Activated naive CD4-positive, alpha-beta T cell treated with anti-CD3 and anti-CD28 coated beads, Interleukin-2, amount 50 U/mL, for 72 hours (primary cell): Measurements from ENCODE around the gene DHFR2. TPM values are rescaled to one million over a fixed set of nuclear protein-coding genes. Genes with fewer than 3 reads are reported as not detected.

Experiments used
- ATAC-seq, 2 donors: fragments of 150-1000 bp; cut with Tn5 transposase; 2 replicates each; pipeline ENCODE4 v1.10.0; 2021; ENCODE audit warnings: mild to moderate bottlenecking in 2 of 2, moderate library complexity in 2 of 2
- DNase-seq, 2 donors: peaks; one replicate each; pipeline ENCODE4 v3.0.0; 2021 to 2022; ENCODE audit warnings: low spot score in 2 of 2
- H3K27ac Mint-ChIP-seq, 2 donors: one replicate each; pipeline ENCODE4 v1.8.0; 2022; ENCODE audit warnings: mild to moderate bottlenecking in 2 of 2, mixed read lengths in 2 of 2
- H3K36me3 Mint-ChIP-seq, 2 donors: one replicate each; pipeline ENCODE4 v1.8.0; 2022; ENCODE audit warnings: mixed read lengths in 2 of 2
- H3K9me3 Mint-ChIP-seq, 2 donors: one replicate each; pipeline ENCODE4 v1.8.0; 2022; ENCODE audit warnings: mixed read lengths in 2 of 2
- total RNA-seq, 2 donors: library from RNA; stranded (reverse); gene quantifications; one replicate each; pipeline ENCODE4 v1.2.3, GENCODE V29; 2022

The DHFR2 gene
- total RNA-seq, 2 donors from 2014 or later = 2.3 to 6.7 TPM

DNA sequence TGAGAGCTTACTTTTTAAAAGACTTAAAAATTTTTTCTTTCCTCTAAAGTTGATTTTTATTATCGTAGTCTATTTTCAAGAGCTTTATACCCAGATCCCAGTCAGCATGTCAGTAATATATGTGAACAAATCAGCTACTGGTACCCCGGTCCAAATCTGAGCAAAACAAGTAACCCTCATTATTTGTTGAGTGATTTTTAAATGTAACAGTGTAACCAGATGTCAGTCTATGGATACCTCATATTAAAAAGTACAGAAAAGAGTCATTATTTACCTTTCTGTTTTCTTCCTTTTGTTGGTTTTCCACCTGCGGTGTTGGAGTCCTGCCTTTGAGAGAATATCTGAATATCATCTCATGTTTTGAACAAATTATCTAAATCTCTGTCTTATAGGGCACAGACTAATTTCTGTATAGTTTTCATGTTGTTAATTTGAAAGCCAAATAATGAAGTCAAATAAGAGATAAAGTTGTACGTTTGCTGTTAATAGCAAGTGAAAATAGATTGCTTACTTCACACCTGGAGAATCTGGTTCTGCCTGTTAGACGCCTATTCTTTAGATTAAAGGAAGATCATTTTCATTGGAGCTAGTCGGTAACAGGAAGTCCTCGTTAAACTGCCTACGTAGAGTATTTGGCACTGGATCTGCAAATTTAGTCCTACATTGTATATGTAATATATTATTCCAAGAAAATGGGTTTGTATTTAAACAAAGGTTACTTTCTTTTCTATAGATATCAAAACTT, 34.5 kb downstream of the DHFR2 start, which contains the start of gene STX19:
Gene STX19, minus strand, starts transcription at position 505 of the 745 bp plus-strand sequence. CDS start 13,328 bp downstream, outside the sequence.
- Mint-ChIP-seq H3K36me3 (no peaks in the 10 kb centered on the region), H3K9me3 (no peaks in the 10 kb centered on the region), H3K27ac (no peak within 1 kb of the TSS)
- no peak for ATAC-seq
- DNase-seq = no peak

GRCh38 chr3:94026623-94027022, 36.1 kb downstream of the DHFR2 start:
- Mint-ChIP-seq H3K27ac (no peak overlapping the region), H3K36me3 (no peaks in the 10 kb centered on the region), H3K9me3 (no peaks in the 10 kb centered on the region)
- DNase-seq (no peak), ATAC-seq (no peak)

- ATAC-seq (no peak), DNase-seq (no peak)
- Mint-ChIP-seq H3K27ac (no peak overlapping the region), H3K36me3 (no peaks in the 10 kb centered on the region), H3K9me3 (no peaks in the 10 kb centered on the region)
Measured at GRCh38 chr3:94024385-94024784, 38.3 kb downstream of the DHFR2 start.

GRCh38 chr3:94020293-94020692, 42.4 kb downstream of the DHFR2 start:
- Mint-ChIP-seq H3K9me3 (no peaks in the 10 kb centered on the region), H3K36me3 (no peaks in the 10 kb centered on the region), H3K27ac (no peak overlapping the region)
- no peak for DNase-seq
- no peak for ATAC-seq

GRCh38 chr3:94019659-94020058, 43.1 kb downstream of the DHFR2 start:
- ATAC-seq = no peak
- Mint-ChIP-seq H3K9me3 (no peaks in the 10 kb centered on the region), H3K36me3 (peaks cover 5% of the 10 kb centered on the region in 2 donors), H3K27ac (no peak overlapping the region)
- no peak for DNase-seq

DNA sequence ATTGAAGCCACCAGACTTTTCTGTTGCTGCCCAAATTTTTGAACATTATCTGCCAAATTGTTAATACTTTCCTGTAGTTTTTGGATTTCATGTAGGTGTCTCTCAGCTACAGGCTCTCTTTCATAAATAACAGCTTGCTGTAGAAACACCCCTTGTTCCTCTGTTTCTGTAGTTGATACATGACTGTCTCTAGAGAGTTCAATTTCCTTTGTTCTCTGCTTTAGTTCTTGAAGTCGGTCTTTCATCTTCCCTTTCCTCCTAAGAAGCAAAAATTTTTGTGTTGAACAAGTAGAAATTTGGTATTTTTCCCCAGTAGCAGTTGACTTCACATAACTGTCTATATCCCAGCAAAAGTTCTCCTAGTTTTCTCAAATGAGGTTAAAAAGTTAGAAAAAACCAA, 47.7 kb downstream of the DHFR2 start:
- ATAC-seq = no peak
- Mint-ChIP-seq H3K36me3 (peaks cover 6 to 8% of the 10 kb centered on the region in 2 donors), H3K9me3 (peaks cover 0 to 5% of the 10 kb centered on the region in 2 donors), H3K27ac (no peak overlapping the region)
- DNase-seq = no peak

DNA sequence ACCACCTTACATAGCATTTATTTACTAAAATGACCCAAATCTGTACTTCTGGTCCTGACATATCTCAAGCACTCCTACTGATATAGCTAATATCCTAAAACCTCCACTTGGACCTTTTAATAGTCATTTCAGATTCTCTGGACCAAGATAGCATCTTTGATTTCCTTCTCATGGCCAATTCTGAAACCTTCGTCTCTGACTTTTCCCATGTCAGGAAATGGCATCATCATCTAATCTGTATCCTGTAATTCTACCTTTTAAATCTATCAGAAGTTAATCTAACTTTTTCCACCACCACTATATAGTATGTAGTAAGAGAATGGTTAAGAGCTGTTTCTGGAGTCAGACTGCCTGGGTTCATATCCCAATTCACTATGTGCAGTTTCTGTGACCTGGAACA, 50.5 kb downstream of the DHFR2 start:
- no peak for DNase-seq
- Mint-ChIP-seq H3K36me3 (peaks cover 6 to 12% of the 10 kb centered on the region in 2 donors), H3K27ac (peak overlapping the region; percentile 77 to 83), H3K9me3 (peaks cover 0 to 5% of the 10 kb centered on the region in 2 donors)
- ATAC-seq = peak in 1 of 2 donors; percentile 26

GRCh38 chr3:94011233-94011711, 51.4 kb downstream of the DHFR2 start:
- ATAC-seq (peak; percentile 88 to 90), DNase-seq (no peak)
- Mint-ChIP-seq H3K36me3 (peaks cover 6 to 15% of the 10 kb centered on the region in 2 donors), H3K27ac (peak overlapping the region; percentile 50 to 83), H3K9me3 (peaks cover 0 to 5% of the 10 kb centered on the region in 2 donors)

DNA sequence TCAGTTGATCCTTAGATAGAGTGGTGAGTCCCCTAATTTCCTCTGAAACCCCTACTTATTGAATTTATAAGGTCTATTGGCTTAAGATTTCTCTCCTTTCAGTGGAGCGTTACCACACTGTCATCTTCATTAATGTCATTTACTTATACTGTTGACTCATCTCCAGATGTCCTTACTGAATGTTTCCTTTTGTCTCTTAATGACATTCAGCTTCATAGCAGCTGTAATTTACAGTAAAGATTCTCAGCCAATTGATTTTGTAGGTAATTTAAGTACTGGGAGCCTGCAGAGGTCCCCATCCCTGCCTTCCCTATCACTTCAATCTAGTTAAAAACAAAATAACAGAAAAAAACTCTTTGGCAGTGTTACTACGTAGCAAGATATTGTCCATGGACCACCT, 53.1 kb downstream of the DHFR2 start:
- Mint-ChIP-seq H3K9me3 (peaks cover 0 to 5% of the 10 kb centered on the region in 2 donors), H3K36me3 (peaks cover 1 to 9% of the 10 kb centered on the region in 2 donors), H3K27ac (no peak overlapping the region)
- no peak for ATAC-seq
- no peak for DNase-seq

- DNase-seq = no peak
- ATAC-seq = no peak
- Mint-ChIP-seq H3K9me3 (peaks cover 0 to 4% of the 10 kb centered on the region in 2 donors), H3K36me3 (peaks cover 0 to 6% of the 10 kb centered on the region in 2 donors), H3K27ac (no peak overlapping the region)
Measured at GRCh38 chr3:94008253-94008652, 54.5 kb downstream of the DHFR2 start.

Other genes starting within 250 kb of the DHFR2 start
- gene PROS1, start 89.0 kb downstream of the DHFR2 start, total RNA-seq = 1 to 10 TPM; 1.8 to 3.0 TPM
- 1 to 10 TPM; 9.0 to 9.5 TPM for gene ARL13B, start 82.8 kb downstream of the DHFR2 start, total RNA-seq
- gene STX19, start 34.3 kb downstream of the DHFR2 start, total RNA-seq = not detected
- 10 to 100 TPM; 18.3 to 27.1 TPM for gene NSUN3, start 145 bp upstream of the DHFR2 start, total RNA-seq